ENCODE results near the gene GRAMD2B. TPM values are rescaled to one million over a fixed set of nuclear protein-coding genes. Genes with fewer than 3 reads are reported as not detected.

Gene GRAMD2B
- total and polyA plus RNA-seq, 2 of the 13 experiments (the other 11 are each of a cell fraction or from before 2014, with no cell fraction given), result 8.1 to 10.6 TPM

DNA sequence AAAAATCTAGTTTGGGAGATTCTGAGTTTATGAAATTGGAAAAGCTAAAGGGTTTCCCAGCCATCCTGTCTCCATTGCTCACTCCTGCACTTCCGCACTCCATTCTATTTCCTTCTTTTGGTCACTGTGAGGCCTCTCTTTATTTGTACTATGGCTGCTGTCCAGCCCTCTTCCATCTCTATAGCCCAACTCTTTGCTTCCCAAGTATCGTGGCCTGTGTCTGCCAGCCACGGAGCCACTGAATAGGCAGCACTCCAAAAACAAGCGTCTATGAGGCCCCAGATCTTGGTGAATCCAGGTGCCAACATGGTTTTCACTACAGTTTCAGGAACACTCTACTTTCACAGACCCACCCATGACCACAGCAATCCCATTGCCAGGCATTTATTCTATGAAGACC, 37.2 kb downstream of the GRAMD2B start:
- Histone ChIP-seq H3K4me2 (ENCODE audit: low read depth, low read length) (no peak overlapping the region), H3K4me3 (replicated peaks in 1 of 3; ENCODE audit: insufficient read depth in 1 of 3, low read depth in 2 of 3, low read length in 3 of 3) (no peak overlapping the region), H3K9me3 (ENCODE audit: low read length) (no peaks in the 10 kb centered on the region), H3K36me3 (replicated peaks in 1 of 2; ENCODE audit: control insufficient read depth in 1 of 2, insufficient read depth in 2 of 2, low read length in 2 of 2) (no peaks in the 10 kb centered on the region), H3K9ac (ENCODE audit: insufficient read depth, low read depth, low read length) (no peak overlapping the region), H3K27ac (ENCODE audit: extremely low read length, insufficient read depth, low read length) (no peak overlapping the region), H3K4me1 (ENCODE audit: insufficient read depth, low read length) (peaks cover 10% of the 10 kb centered on the region), H3K27me3 (ENCODE audit: control insufficient read depth in 1 of 2, insufficient read depth in 2 of 2, low read length in 2 of 2) (no peaks in the 10 kb centered on the region), H4K20me1 (ENCODE audit: insufficient read depth, low read length) (no peaks in the 10 kb centered on the region), H2AFZ (ENCODE audit: low read length) (no peak overlapping the region), H3K79me2 (ENCODE audit: insufficient read depth, low read length) (no peaks in the 10 kb centered on the region)
- 94% methylated on average over 4 of the region's 4 CpGs for WGBS (ENCODE audit: low lambda C conversion rate)
- POLR2A ChIA-PET, result interaction anchor here (1.6 kb wide), 1 partner anchor 11 kb away, joined by 4 read pairs; no protein-coding TSS in a partner anchor
- no peak for FAIRE-seq
- in situ Hi-C loops (cut with HindIII; ENCODE audit: extremely low pct_ligation_motif_present, low pct_unique_long_range_greater_than_20kb) (no loop called here), intact Hi-C loops (cut with micrococcal nuclease; ENCODE audit: unreplicated experiment) (no loop called here)
- no peak for ATAC-seq
- no TSS peak for BruUV-seq (replicated peaks)
- CTCF ChIA-PET (ENCODE audit: low intra/inter-chr PET ratio, low total read pairs), result no interaction called here
- no peak for TF ChIP-seq HNRNPL (IDR thresholded peaks at IDR 0.05; ENCODE audit: low read depth, low read length)
- TF ChIP-seq ZSCAN31 (CRISPR knock-in tag; IDR thresholded peaks at IDR 0.05; ENCODE audit: low read depth), result no peak
- TF ChIP-seq, protein P1, sequence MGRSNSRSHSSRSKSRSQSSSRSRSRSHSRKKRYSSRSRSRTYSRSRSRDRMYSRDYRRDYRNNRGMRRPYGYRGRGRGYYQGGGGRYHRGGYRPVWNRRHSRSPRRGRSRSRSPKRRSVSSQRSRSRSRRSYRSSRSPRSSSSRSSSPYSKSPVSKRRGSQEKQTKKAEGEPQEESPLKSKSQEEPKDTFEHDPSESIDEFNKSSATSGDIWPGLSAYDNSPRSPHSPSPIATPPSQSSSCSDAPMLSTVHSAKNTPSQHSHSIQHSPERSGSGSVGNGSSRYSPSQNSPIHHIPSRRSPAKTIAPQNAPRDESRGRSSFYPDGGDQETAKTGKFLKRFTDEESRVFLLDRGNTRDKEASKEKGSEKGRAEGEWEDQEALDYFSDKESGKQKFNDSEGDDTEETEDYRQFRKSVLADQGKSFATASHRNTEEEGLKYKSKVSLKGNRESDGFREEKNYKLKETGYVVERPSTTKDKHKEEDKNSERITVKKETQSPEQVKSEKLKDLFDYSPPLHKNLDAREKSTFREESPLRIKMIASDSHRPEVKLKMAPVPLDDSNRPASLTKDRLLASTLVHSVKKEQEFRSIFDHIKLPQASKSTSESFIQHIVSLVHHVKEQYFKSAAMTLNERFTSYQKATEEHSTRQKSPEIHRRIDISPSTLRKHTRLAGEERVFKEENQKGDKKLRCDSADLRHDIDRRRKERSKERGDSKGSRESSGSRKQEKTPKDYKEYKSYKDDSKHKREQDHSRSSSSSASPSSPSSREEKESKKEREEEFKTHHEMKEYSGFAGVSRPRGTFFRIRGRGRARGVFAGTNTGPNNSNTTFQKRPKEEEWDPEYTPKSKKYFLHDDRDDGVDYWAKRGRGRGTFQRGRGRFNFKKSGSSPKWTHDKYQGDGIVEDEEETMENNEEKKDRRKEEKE (IDR thresholded peaks at IDR 0.05), result no peak
- TF ChIP-seq, protein P2, sequence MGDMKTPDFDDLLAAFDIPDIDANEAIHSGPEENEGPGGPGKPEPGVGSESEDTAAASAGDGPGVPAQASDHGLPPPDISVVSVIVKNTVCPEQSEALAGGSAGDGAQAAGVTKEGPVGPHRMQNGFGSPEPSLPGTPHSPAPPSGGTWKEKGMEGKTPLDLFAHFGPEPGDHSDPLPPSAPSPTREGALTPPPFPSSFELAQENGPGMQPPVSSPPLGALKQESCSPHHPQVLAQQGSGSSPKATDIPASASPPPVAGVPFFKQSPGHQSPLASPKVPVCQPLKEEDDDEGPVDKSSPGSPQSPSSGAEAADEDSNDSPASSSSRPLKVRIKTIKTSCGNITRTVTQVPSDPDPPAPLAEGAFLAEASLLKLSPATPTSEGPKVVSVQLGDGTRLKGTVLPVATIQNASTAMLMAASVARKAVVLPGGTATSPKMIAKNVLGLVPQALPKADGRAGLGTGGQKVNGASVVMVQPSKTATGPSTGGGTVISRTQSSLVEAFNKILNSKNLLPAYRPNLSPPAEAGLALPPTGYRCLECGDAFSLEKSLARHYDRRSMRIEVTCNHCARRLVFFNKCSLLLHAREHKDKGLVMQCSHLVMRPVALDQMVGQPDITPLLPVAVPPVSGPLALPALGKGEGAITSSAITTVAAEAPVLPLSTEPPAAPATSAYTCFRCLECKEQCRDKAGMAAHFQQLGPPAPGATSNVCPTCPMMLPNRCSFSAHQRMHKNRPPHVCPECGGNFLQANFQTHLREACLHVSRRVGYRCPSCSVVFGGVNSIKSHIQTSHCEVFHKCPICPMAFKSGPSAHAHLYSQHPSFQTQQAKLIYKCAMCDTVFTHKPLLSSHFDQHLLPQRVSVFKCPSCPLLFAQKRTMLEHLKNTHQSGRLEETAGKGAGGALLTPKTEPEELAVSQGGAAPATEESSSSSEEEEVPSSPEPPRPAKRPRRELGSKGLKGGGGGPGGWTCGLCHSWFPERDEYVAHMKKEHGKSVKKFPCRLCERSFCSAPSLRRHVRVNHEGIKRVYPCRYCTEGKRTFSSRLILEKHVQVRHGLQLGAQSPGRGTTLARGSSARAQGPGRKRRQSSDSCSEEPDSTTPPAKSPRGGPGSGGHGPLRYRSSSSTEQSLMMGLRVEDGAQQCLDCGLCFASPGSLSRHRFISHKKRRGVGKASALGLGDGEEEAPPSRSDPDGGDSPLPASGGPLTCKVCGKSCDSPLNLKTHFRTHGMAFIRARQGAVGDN (CRISPR knock-in tag; IDR thresholded peaks at IDR 0.05), result no peak
- no peak for TF ChIP-seq ZMYM4 (CRISPR knock-in tag; IDR thresholded peaks at IDR 0.05)
- TF ChIP-seq, protein P3, sequence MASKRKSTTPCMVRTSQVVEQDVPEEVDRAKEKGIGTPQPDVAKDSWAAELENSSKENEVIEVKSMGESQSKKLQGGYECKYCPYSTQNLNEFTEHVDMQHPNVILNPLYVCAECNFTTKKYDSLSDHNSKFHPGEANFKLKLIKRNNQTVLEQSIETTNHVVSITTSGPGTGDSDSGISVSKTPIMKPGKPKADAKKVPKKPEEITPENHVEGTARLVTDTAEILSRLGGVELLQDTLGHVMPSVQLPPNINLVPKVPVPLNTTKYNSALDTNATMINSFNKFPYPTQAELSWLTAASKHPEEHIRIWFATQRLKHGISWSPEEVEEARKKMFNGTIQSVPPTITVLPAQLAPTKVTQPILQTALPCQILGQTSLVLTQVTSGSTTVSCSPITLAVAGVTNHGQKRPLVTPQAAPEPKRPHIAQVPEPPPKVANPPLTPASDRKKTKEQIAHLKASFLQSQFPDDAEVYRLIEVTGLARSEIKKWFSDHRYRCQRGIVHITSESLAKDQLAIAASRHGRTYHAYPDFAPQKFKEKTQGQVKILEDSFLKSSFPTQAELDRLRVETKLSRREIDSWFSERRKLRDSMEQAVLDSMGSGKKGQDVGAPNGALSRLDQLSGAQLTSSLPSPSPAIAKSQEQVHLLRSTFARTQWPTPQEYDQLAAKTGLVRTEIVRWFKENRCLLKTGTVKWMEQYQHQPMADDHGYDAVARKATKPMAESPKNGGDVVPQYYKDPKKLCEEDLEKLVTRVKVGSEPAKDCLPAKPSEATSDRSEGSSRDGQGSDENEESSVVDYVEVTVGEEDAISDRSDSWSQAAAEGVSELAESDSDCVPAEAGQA (IDR thresholded peaks at IDR 0.05; ENCODE audit: low read depth), result no peak
- TF ChIP-seq, protein P3 (CRISPR knock-in tag; IDR thresholded peaks at IDR 0.05; ENCODE audit: borderline replicate concordance), result no peak
- no peak for TF ChIP-seq ZEB1 (IDR thresholded peaks at IDR 0.05; ENCODE audit: insufficient replicate concordance, low read depth)
- no peak for DNase-seq (ENCODE audit: low spot score)

All from HepG2 (cell line).